Right forelimb (tissue), 1 donor: ENCODE measurements around the gene FBXO11.
"Not testable (repeated sequence)": the region's sequence is repeated elsewhere in the genome, so short reads cannot be mapped to it uniquely, and the experiment has no call there.

ENCODE experiments used
- DNase-seq: peaks from one replicate; pipeline ENCODE4 v3.0.0-alpha.2; 2018

FBXO11 gene

DNA sequence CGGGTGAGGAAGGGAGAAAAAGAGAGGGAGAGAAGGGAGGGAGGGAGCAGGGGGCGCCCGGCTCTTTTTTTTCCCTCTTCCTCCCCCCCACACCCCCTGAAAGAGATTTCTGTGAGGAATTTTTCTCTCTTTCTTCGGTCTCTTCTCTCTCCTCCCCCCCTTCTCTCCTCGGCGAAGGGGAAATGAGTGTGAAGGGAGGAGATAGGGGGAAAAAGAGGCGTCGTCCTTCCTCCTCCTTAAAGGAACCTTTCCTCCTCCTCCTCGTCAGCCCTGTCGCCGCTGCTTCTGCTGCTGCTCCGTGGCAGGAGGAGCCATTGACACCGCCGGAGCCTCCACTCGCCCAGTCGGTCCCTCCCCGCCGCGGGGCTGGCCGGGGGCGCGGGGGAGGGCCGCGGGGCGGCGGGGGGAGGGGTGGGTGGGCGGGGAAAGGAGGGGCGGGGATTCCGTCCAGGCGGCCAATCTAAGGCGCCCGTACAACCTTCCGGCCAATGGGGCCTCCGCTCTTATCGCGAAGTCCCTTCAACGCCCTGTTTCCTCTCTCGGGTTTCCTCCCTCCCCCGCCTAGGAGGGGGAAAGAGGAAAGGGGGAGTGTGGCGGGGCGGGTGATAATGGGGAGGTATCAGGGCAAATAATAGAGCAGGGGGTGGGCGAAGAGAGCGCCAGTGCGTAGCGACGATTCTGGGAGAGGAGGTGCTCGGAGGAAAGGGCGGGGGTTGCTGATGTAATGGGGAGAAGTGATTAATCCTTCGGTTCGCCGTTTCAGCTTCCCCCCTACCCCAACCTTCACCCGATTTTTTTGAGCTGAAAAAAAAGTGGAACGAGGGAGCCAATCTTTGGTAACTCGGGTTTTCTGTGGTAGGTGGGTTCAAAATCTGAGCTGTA, at the start of gene FBXO11:
TSS of gene FBXO11 (minus strand) at position 342 of the 882 bp plus-strand sequence. CDS start 778 bp downstream, outside the sequence.
- peak; percentile 98 for DNase-seq

DNA sequence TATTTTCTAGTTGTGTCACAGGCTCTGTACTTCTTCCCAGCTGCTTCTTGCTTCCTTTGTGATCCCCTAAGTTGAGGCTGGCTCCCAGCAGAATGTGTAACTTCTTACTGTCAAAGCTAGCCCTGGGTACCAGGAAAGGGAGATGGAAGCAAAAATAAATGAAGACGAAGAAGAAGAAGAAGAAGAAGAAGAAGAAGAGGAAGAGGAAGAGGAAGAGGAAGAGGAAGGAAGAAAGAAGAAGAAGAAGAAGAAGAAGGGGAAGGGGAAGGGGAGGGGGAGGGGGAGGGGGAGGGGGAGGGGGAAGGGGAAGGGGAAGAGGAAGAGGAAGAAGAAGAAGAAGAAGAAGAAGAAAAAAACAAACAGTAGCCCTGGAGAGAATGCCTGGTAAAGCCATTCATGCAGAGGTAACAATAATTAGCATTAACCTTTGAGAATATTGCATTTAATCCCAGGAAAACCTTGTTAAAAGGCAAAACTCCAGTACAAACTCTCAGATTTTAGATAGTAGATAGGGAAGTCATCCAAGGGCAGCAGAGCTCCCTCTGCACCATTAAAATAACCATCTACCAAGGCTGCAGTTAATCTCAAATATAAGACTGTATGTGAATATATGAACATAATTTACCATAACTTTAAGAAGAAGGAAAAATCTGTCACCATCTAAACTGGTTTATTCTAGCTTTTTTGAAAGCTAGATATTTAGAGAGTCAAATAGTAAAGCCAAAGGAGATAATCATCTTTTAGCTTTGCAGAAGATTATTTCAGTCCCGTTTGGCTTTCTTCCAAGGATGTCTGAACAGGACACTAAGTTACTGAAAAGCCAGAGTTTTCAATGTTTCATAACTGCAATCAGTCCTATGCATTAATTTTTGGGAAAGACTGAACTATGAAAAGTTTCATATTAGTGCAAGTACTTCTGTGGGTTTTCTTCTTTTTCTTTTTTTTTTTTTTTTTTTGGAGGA, 44.3 kb upstream of the FBXO11 start:
- DNase-seq, result no peak

DNA sequence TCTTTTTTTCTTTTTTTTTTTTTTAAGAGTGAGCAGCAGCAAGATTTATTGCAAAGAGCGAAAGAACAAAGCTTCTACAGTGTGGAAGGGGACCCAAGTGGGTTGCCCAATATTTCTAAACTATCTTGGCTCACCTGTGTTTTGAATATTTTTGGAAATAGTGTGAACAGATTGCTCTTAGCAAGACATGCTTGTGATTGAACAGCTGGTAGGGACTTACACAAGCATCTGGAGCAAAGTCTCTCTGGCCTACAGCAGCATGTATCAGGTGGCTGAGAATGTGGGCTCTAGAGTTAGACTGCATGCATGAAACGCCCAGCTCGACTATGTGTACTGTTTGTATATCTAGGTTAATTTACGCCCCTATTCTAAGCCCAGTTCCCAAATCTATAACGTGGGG, 40.3 kb upstream of the FBXO11 start:
- no peak for DNase-seq

DNA sequence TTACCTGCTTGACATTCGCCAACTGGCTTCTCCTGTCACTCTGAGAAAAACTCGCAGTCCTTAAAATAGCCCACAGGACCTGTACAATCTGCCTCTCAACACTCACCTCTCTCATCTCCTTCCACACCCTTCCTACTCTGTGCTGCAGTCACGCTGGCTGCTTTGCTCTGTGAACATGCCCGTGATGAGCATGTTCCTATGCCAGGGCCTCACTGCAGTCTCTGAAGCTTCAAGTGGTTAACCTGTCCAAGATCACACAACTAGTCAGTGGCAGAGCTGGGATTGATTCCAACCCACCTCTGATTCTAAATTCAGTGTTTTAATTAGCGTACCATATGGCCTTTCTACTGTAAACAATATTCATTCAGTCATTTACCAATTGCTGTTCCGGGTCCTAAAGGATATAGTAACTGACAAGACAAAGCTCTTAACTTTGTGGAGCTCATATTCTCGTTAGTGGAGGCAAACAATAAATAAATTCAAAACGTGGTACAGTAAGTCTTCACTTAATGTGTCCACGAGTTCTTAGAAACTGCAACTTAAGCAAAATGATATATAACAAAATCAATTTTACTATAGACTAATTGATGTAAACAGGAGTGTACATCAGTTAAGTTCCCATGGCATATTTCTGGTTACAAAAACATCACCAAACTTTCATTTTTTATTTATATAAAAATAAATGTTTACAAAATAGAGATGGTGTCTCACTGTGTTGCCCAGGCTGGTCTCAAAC, 38.9 kb upstream of the FBXO11 start:
- no peak for DNase-seq

DNA sequence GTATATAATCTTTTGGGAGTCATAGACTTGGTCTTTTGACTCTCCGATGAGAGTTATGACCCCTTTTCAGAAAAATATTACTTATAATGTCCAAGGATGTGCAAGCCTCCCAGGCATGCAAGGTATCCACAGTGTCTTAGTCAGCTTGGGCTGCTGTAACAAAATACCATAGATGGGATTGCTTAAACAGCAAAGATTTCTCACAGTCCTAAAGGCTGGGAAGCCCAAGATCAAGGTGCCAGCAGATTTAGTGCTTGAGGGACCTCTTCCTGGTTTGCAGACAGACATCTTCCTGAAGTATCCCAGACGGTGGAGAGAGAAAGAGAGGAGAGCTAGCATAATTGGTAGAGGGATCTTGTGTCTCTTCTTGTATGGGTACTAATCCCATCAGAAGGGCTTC, 35.6 kb upstream of the FBXO11 start:
- DNase-seq, result no peak

DNA sequence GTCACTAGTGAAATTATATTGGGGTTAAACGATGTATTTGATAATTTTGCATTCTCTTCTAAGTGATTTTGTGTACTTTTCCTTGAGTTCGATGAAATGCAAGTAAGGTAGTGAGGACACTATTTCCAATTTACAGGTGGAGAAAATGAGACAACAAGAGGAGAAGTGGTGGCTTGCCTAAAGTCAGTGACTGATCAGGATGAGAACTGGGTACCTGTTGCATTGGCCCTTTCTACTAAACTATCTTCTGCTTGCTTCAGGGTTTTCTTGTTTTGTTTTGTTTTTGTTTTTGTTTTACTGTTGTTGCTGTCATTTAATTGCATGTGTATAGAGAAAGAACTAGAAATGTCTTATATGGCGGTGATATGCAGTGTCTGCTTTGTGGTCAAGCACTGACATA, 31.4 kb upstream of the FBXO11 start:
- DNase-seq, result no peak

DNA sequence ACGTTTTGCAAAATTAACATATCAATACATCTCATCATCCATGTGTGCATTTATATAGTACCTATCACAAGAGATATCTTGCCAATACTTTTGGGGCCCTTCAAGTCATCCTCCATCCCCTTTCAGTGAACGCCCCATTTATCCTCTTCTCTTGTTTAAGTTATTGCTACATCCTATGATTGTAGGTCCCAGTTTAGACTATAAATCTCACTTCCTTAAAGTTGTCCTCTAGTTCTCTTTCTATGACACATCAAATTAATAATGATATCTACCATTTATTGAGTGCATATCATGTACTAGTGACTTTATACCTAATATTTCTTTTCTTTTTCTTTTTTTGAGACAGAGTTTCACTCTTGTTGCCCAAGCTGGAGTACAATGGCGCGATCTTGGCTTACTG, 28.8 kb upstream of the FBXO11 start:
- DNase-seq, result no peak

DNA sequence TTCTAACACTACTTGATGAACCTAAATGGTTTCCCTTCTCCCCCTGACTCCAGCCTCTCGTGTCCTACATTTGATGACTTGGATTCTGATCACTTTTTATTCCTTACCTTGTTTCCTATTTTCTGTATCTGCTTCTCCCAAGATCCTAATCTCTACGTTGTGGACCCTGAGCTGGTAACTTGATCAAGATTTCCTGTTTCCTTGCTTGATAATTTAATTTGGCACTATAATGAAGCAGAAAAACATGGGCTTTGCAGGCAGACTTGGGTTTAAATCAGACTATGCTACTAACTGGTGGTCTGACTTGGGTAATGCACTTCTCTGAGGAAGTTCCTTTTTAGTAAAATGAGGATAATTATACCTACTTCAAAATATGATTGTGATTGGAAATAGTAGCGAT, 11.7 kb upstream of the FBXO11 start:
- no peak for DNase-seq

DNA sequence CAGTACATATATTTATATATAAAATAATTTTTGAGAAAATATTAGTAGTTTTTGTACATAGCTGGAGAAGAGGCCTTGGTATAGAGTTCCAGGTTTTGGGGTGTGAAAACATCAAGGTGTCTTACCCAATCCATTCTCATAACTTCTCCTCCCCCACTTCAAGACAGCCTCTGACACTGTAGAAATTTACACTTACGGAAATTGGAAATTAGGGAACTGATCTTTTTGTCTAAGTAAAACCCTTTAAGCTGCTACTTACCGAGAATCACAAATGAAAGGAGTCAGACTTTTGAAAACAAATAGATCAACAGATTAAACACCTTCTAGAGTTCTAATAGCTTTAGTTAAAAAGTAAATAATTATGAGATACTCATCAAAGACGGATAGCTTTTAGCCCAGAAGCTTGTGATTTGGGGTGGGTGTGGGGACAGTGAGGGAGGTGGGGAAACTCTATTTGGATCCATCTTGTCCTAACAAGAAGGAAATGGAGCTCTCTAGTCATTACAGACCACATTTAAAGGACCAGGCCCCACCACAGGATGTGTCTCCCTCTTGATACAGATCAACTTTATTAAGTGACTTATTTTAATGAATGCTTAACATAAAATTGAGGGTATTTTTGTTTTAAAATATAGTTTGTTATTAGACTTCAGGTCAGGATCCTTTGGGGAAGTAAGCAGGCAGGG, 11.1 kb upstream of the FBXO11 start:
- DNase-seq, result no peak

DNA sequence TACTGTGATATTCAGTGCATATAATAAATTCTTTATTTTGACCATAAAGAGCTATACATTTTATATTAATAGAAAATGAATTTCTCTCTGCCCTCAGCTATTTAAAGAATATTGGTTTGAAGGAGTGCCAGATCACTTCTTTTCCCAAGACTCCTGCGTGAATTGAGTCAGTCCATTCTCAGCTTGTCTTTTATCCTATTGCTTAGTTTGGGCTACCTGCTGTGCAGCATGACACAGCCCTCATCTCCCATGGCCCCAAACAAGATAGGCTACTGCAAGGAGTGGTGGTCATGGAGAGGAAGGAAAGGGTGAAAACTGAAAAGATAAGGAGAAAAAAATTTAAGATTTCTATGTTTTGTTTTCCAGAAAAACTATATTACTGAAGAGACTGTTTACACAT, 10.1 kb upstream of the FBXO11 start:
- no peak for DNase-seq

DNA sequence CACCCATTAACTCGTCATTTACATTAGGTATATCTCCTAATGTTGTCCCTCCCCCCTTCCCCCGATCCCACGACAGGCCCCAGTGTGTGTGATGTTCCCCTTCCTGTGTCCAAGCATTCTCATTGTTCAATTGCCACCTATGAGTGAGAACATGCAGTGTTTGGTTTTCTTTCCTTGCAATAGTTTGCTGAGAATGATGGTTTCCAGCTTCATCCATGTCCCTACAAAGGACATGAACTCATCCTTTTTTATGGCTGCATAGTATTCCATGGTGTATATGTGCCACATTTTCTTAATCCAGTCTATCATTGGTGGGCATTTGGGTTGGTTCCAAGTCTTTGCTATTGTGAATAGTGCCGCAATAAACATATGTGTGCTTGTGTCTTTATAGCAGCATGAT, 4.4 kb upstream of the FBXO11 start:
- not testable (repeated sequence) for DNase-seq

DNA sequence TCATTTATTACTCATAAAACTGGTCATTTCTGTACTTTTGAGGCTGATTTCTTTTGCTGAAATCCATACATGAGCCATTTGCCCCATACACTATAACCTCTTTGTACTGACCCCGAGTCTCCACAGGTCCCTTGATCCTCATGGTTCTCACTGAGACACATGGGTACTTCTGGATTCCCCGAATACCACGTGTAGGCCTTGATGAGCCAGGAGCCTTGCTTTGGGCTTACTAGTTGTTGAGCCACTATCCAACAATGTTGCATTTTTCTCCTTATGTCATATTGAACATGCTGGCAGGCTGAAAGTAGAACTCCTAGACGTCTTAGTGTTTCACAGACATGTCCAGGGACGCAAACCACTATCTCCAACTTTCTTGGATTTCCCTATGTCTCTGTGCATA, 2.4 kb upstream of the FBXO11 start:
- DNase-seq, result no peak

DNA sequence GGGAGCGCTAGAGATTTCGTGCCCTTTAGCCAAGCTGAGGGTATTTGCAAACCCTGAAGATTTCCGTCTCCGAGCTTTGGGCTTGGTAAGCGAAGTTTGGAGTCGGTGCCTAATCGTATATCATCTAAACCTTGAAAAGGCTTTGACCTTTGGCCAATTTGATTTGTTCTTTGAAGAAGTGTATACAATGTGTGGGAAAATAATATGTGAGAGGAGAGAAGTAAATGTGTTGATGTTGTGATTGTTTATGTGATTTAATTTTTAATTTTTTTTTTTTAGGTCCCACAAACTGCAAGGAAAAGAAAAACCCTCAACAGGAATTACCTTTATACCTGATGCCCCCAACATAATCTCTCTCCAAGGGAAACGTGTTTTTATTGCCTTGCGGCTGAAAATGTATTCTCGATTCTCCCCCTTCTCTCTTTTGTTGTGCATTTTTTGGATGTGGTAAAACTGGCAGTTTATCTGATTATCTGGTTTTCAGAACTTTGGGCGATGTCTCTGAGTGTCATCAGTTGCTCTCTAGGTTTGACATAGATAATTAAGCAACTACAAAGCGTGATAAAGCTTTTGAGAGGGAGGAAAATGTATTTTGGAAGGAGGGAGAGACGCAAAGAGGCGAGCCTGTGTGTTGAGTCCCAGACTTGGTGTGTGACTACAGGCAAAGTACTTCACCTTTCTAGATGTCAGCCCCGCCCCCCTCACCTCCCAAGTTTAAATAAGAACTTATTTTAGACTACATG, 912 bp upstream of the FBXO11 start:
- no peak for DNase-seq

DNA sequence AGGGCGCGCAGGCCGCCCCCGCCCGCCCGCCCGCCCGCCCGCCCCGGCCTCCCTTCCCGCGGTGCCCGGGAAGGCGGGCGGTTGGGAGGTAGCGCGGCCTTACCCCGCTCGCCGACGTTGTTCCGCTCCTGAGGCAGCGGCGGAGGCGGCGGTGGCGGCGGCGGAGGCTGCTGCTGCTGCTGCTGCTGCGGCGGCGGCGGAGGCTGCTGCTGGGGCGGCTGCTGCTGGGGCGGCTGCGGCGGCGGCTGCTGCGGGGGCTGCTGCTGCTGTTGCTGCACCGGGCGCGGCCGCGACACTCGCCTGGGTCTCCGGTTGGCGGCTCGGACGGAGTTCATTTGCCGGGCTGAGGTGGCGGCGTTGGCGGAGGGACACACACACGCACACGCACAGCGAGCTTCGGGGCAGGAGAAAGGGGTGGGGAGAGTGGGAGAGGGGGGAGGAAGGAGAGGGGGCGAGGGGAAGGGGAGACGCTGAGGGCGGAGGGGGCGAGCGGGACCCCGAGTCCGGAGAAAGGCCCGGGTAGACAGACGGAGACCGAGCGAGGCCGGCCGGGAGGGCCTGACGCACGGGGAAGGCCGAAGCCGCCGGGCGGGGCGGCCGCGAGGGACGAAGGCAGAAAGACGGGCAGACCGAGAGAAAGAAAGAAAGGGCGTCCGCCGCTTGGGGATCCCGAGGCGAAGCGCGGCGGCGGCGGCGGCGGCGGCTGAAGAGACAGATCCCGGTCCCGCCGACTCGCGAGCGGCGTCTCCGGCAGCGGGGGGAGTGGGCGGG, 727 bp downstream of the FBXO11 start:
- peak; percentile 78 for DNase-seq

DNA sequence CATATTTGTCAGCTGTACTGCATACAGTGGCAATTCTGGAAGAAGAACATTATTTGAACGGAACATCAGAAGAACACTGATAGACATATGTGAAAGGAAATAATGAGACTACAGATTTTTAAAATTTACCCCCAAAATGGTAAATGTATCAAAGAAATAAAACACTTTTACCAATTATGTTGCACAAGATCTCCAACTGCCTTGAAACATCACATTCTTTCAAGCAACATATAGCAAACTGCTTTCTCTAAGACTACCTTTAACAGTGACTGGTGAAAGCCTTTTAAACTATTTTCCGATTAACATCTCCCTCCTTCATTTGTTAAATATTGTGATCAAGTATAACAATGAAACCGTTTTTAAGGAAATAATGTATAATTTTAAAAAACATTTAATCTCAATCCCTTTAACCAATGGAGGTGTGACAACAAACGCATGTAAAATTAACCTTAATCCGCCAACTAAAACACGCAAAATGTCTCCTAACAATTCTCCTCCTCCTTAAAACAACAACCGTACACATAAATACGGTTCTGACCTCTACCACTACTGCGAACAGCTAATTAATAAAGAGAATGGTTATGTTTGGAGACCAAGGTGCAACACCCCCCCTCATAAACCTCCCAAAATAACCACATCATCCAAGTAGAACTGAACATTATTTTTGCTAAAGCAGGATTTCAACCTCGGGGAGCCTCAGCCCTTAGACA, 2.4 kb downstream of the FBXO11 start:
- no peak for DNase-seq

DNA sequence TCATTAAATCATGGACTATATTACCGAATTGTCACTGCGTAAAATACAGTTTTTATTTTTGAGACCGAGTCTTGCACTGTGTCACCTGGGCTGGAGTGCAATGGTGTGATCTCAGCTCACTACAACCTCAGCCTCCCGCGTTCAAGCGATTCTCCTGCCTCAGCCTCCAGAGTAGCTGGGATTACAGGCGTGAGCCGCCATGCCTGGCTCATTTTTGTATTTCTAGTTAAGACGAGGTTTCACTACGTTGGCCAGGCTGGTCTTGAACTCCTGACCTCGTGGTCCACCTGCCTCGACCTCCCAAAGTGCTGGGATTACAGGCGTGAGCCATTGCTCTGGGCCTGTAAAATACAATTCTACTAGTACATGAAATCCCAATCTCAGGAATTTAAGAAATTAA, 4.4 kb downstream of the FBXO11 start:
- DNase-seq, result not testable (repeated sequence)

DNA sequence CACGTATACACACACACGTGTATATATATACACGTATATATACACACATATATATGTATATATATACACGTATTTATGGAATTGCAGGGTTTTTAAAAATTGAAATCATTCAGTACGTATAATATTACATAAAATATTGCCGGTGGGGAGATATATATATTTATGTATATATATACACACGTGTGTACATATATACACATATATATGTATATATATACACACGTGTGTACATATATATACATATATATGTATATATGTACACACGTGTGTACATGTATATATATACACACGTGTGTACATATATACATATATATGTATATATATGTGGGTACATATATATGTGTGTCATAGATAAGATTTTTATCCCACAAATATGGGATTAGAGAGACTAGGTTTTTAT, 5.4 kb downstream of the FBXO11 start:
- no peak for DNase-seq

DNA sequence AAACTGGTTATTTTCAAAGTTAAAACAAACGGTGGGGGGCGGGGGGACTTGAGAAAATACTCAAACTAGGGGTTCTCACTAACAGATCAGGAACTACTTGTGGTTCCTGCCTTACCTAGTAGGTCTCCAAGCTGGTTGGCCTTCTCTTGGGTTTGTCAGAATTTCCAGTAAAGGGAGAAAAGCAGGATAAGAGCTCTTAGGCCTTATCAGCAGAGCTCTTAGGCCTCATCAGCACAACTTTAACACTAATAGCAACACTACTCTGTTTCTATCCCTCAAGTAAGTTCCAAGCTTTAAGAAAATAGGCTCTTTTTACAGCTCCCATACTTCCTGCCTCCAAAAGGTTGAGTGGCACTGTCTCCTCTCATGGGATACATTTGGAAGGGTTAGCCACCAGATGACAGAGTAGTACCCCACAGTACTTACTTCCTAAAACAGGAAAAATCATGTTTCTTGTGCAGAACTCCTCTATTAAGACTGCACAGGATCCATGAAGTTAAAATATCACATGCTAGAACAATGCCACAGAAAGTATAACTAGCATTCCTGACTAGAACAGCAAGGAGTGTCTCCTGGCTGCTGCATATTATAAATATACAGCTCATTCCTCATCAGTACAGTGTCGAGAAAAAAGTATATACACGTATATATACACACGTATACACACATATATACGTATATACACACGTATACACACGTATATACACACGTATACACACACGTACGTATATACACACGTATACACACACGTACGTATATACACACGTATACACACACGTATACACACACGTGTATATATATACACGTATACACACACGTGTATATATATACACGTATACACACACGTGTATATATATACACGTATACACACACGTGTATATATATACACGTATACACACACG, 6.1 kb downstream of the FBXO11 start:
- DNase-seq, result no peak
